BE2C (cell line): ENCODE data around the gene EDNRB.

Experiments
- DNase-seq: peaks from one replicate; pipeline ENCODE4 v3.0.0-alpha.2; 2020
- H3K27me3 ChIP-seq: fragments of 250-450 bp; sonication (Bioruptor Pico); 2 replicates; pipeline ENCODE4 v1.5.1; 2020; ENCODE audit warnings: mild to moderate bottlenecking
- H3K36me3 ChIP-seq: fragments of 250-450 bp; sonication (Bioruptor Pico); 2 replicates; pipeline ENCODE4 v1.5.1; 2020; ENCODE audit warnings: mild to moderate bottlenecking
- H3K4me1 ChIP-seq: fragments of 250-450 bp; sonication (Bioruptor Pico); 2 replicates; pipeline ENCODE4 v1.5.1; 2020
- H3K4me3 ChIP-seq: 2 replicates; pipeline ENCODE4 v1.5.1; 2011; ENCODE audit warnings: low read depth, low read length
- H3K9me3 ChIP-seq: fragments of 250-450 bp; sonication (Bioruptor Pico); 2 replicates; pipeline ENCODE4 v1.5.1; 2020
- TF ChIP-seq, protein P1 (sequence below): IDR thresholded peaks from 2 replicates; pipeline ENCODE4 v1.5.1; 2012; ENCODE audit warnings: mild to moderate bottlenecking, low read depth, low read length

EDNRB gene

GRCh38 chr13:77866971-77867370 is 51.7 kb downstream of the EDNRB start:
- TF ChIP-seq, protein P1, sequence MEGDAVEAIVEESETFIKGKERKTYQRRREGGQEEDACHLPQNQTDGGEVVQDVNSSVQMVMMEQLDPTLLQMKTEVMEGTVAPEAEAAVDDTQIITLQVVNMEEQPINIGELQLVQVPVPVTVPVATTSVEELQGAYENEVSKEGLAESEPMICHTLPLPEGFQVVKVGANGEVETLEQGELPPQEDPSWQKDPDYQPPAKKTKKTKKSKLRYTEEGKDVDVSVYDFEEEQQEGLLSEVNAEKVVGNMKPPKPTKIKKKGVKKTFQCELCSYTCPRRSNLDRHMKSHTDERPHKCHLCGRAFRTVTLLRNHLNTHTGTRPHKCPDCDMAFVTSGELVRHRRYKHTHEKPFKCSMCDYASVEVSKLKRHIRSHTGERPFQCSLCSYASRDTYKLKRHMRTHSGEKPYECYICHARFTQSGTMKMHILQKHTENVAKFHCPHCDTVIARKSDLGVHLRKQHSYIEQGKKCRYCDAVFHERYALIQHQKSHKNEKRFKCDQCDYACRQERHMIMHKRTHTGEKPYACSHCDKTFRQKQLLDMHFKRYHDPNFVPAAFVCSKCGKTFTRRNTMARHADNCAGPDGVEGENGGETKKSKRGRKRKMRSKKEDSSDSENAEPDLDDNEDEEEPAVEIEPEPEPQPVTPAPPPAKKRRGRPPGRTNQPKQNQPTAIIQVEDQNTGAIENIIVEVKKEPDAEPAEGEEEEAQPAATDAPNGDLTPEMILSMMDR: no peak
- H3K4me1 ChIP-seq: no peaks in the 10 kb centered on the region
- DNase-seq: no peak
- no peak overlapping the region for H3K4me3 ChIP-seq
- no peaks in the 10 kb centered on the region for H3K36me3 ChIP-seq
- H3K27me3 ChIP-seq: 0 out of 2 replicates have a peak, but pooled peaks cover 6% of the 10 kb centered on the region
- no peaks in the 10 kb centered on the region for H3K9me3 ChIP-seq

GRCh38 chr13:77865622-77866021 is 53.0 kb downstream of the EDNRB start:
- Histone ChIP-seq H3K9me3 (no peaks in the 10 kb centered on the region), H3K4me1 (no peaks in the 10 kb centered on the region), H3K27me3 (0 out of 2 replicates have a peak, but pooled peaks cover 6% of the 10 kb centered on the region), H3K4me3 (no peak overlapping the region), H3K36me3 (no peaks in the 10 kb centered on the region)
- DNase-seq: no peak
- TF ChIP-seq, protein P1: no peak

- H3K36me3 ChIP-seq: no peaks in the 10 kb centered on the region
- DNase-seq: no peak
- TF ChIP-seq, protein P1: no peak
Observed at GRCh38 chr13:77863144-77863543, 55.5 kb downstream of the EDNRB start.

GRCh38 chr13:77861741-77862140 is 56.9 kb downstream of the EDNRB start:
- Histone ChIP-seq H3K4me3 (no peak overlapping the region), H3K36me3 (no peaks in the 10 kb centered on the region), H3K9me3 (no peaks in the 10 kb centered on the region), H3K27me3 (0 out of 2 replicates have a peak, but pooled peaks cover 6% of the 10 kb centered on the region), H3K4me1 (no peaks in the 10 kb centered on the region)
- TF ChIP-seq, protein P1: no peak
- no peak for DNase-seq

More at GRCh38 chr13:77863144-77863543, 55.5 kb downstream of the EDNRB start:
- 0 out of 2 replicates have a peak, but pooled peaks cover 6% of the 10 kb centered on the region for H3K27me3 ChIP-seq
- H3K4me3 ChIP-seq: no peak overlapping the region
- H3K4me1 ChIP-seq: no peaks in the 10 kb centered on the region
- no peaks in the 10 kb centered on the region for H3K9me3 ChIP-seq

- TF ChIP-seq, protein P1: no peak
- no peak overlapping the region for H3K4me3 ChIP-seq
- H3K4me1 ChIP-seq: no peaks in the 10 kb centered on the region
- 0 out of 2 replicates have a peak, but pooled peaks cover 6% of the 10 kb centered on the region for H3K27me3 ChIP-seq
- H3K9me3 ChIP-seq: no peaks in the 10 kb centered on the region
- no peak for DNase-seq
- no peaks in the 10 kb centered on the region for H3K36me3 ChIP-seq
Observed at GRCh38 chr13:77860507-77860981, 58.1 kb downstream of the EDNRB start.

DNA sequence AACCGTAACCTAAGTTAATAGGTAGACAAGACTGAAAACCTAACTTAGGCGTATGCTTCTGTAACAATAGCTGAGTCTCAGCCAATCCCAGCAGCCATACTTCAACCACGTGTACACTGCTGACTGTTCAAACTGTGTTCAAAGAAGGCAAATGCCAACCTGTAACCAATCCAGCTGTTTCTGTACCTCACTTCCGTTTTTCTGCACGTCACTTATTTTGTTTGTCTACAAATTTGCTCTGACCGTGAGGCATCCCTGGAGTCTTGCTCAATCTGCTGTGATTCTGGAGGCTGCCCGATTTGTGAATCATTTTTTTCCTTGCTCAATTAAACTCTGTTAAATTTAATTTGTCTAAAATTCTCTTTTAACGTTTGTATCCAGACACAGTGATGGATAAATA is 59.2 kb downstream of the EDNRB start:
- DNase-seq: no peak
- Histone ChIP-seq H3K27me3 (peaks cover 9% of the 10 kb centered on the region; the same call in 1 of the 2 replicates), H3K4me3 (no peak overlapping the region), H3K9me3 (no peaks in the 10 kb centered on the region), H3K36me3 (no peaks in the 10 kb centered on the region), H3K4me1 (no peaks in the 10 kb centered on the region)
- TF ChIP-seq, protein P1: no peak
